PC-9 (cell line): ENCODE data around the gene DENND11. TPM values are rescaled to one million over a fixed set of nuclear protein-coding genes. Genes with fewer than 3 reads are reported as not detected.
A peak's percentile ranks its signal among the peaks of the same experiment; 100 is the strongest.

Experiments used
- BruUV-seq: library from RNA; stranded (reverse); fragments of 400-500 nt; replicated peaks from 2 replicates; lab custom pipeline; 2021; lab: Mats Ljungman, UMichigan
- CTCF ChIA-PET: fragments of 300-600 bp; sonication (Branson Sonifier 250); formaldehyde crosslinking; loops from one replicate; lab custom pipeline; 2022; ENCODE audit warnings: antibody characterized with exemption; lab: Charles Lee
- POLR2A ChIA-PET: fragments of 300-600 bp; sonication (Branson Sonifier 250); formaldehyde crosslinking; loops from one replicate; lab custom pipeline; 2022; ENCODE audit warnings: antibody characterized with exemption; ENCODE audit not compliant: unreplicated experiment; lab: Charles Lee
- DNase-seq, 2 experiments: peaks; one replicate each; pipeline versions ENCODE4 v3.0.0 to v3.0.0-alpha.2; 2015 to 2022; ENCODE audit warnings: mixed read lengths in 1 of 2
- H2AFZ ChIP-seq: fragments of 200-600 bp; sonication (generic); 2 replicates; pipeline ENCODE4 v1.8.1; 2017; ENCODE audit warnings: antibody characterized with exemption
- H3F3A ChIP-seq: fragments of 200-600 bp; sonication (generic); 2 replicates; pipeline ENCODE4 v1.8.1; 2017; ENCODE audit warnings: antibody characterized with exemption, mild to moderate bottlenecking, low read depth; ENCODE audit not compliant: insufficient read depth
- H3K27ac ChIP-seq: fragments of 200-600 bp; sonication (generic); 2 replicates; pipeline ENCODE4 v1.6.1; 2016; ENCODE audit warnings: mixed run types
- H3K27me3 ChIP-seq: fragments of 200-600 bp; sonication (generic); 2 replicates; pipeline ENCODE4 v1.6.1; 2016; ENCODE audit warnings: low read depth, mixed run types; ENCODE audit not compliant: insufficient read depth
- H3K36me3 ChIP-seq: fragments of 200-600 bp; sonication (generic); 2 replicates; pipeline ENCODE4 v1.6.1; 2016; ENCODE audit warnings: low read depth, mixed run types
- H3K4me1 ChIP-seq: fragments of 200-600 bp; sonication (generic); replicated peaks from 2 replicates; pipeline ENCODE4 v1.6.1; 2016; ENCODE audit warnings: mixed run types; ENCODE audit not compliant: insufficient read depth
- H3K4me2 ChIP-seq: fragments of 200-600 bp; sonication (generic); 2 replicates; pipeline ENCODE4 v1.6.1; 2017; ENCODE audit warnings: mixed run types
- H3K4me3 ChIP-seq: fragments of 200-600 bp; sonication (generic); 2 replicates; pipeline ENCODE4 v1.6.1; 2016; ENCODE audit warnings: mixed run types
- H3K79me2 ChIP-seq: fragments of 200-600 bp; sonication (generic); 2 replicates; pipeline ENCODE4 v1.6.1; 2017; ENCODE audit warnings: low read depth, mixed run types
- H3K9me2 ChIP-seq: fragments of 200-600 bp; sonication (generic); 2 replicates; pipeline ENCODE4 v1.8.1; 2017; ENCODE audit warnings: mild to moderate bottlenecking; ENCODE audit not compliant: insufficient read depth
- H3K9me3 ChIP-seq: fragments of 200-600 bp; sonication (generic); 2 replicates; pipeline ENCODE4 v1.8.1; 2016; ENCODE audit warnings: low read depth; ENCODE audit not compliant: insufficient read depth
- H4K20me1 ChIP-seq: fragments of 200-600 bp; sonication (generic); 2 replicates; pipeline ENCODE4 v1.8.1; 2017; ENCODE audit not compliant: insufficient read depth
- CTCF ChIP-seq: fragments of 200-600 bp; sonication (generic); conservative IDR thresholded peaks from 2 replicates; pipeline ENCODE4 v1.6.1; 2017; ENCODE audit warnings: mixed run types, antibody characterized with exemption, mild to moderate bottlenecking, moderate library complexity
- EZH2 ChIP-seq: fragments of 200-600 bp; sonication (generic); IDR thresholded peaks from 2 replicates; pipeline ENCODE4 v1.8.0; 2017; ENCODE audit warnings: antibody characterized with exemption, low read depth
- intact Hi-C: fragments of 100-400 bp; cut with micrococcal nuclease; formaldehyde crosslinking; loops from one replicate; pipeline ENCODE4 v1.10.0; 2022; ENCODE audit not compliant: unreplicated experiment
- total RNA-seq: library from RNA; stranded (reverse); gene quantifications from 2 replicates; pipeline ENCODE4 v1.2.3, GENCODE V29; 2021

The DENND11 gene
- total RNA-seq, 1 experiment from 2014 or later = 49.4 TPM

GRCh38 chr7:141742229-141742628, 40.3 kb upstream of the DENND11 start:
- Histone ChIP-seq H3K4me1 (peaks cover 20% of the 10 kb centered on the region), H3K27ac (no peak overlapping the region), H2AFZ (no peak overlapping the region), H3F3A (peaks cover 10% of the 10 kb centered on the region), H3K9me3 (no peaks in the 10 kb centered on the region), H3K4me2 (no peak overlapping the region), H4K20me1 (peaks cover 10% of the 10 kb centered on the region), H3K4me3 (no peak overlapping the region), H3K9me2 (no peaks in the 10 kb centered on the region), H3K36me3 (peaks cover 65% of the 10 kb centered on the region), H3K79me2 (peaks cover 31% of the 10 kb centered on the region), H3K27me3 (no peaks in the 10 kb centered on the region)
- intact Hi-C loops = no loop called here
- no TSS peak for BruUV-seq
- CTCF ChIA-PET = interaction anchor here (0.8 kb wide), 1 partner anchor 79 kb away, joined by 3 read pairs; no protein-coding TSS in a partner anchor
- DNase-seq = no peak
- POLR2A ChIA-PET = no interaction called here
- no peak for TF ChIP-seq CTCF
- no peak for TF ChIP-seq EZH2

- no peaks in the 10 kb centered on the region for H3K27me3 ChIP-seq
- H3K79me2 ChIP-seq = peaks cover 31% of the 10 kb centered on the region
- CTCF ChIA-PET = interaction anchor here (1.8 kb wide), 1 partner anchor 89 kb away, joined by 9 read pairs; no protein-coding TSS in a partner anchor
- H3K4me2 ChIP-seq = peak overlapping the region; percentile 97
- no peaks in the 10 kb centered on the region for H3K9me2 ChIP-seq
- H2AFZ ChIP-seq = no peak overlapping the region
- peaks cover 3% of the 10 kb centered on the region; the same call in 1 of the 2 replicates for H3F3A ChIP-seq
- TF ChIP-seq EZH2 (no peak), CTCF (no peak)
- 0 out of 2 replicates have a peak, but pooled peaks cover 5% of the 10 kb centered on the region for H4K20me1 ChIP-seq
- peaks cover 27% of the 10 kb centered on the region for H3K4me1 ChIP-seq
- POLR2A ChIA-PET = no interaction called here
- DNase-seq = no peak
- peak overlapping the region; percentile 100 for H3K4me3 ChIP-seq
- BruUV-seq = no TSS peak
- no peaks in the 10 kb centered on the region for H3K9me3 ChIP-seq
- H3K27ac ChIP-seq = peak overlapping the region; percentile 73; the same call in 1 of the 2 replicates
- peaks cover 36% of the 10 kb centered on the region for H3K36me3 ChIP-seq
- intact Hi-C loops = loop anchor here (2.0 kb wide), 1 partner anchor 76 kb away; no protein-coding TSS in a partner anchor
These were observed 37.3 kb upstream of the DENND11 start for GRCh38 chr7:141739250-141739649.

- Histone ChIP-seq H3K9me2 (no peaks in the 10 kb centered on the region), H2AFZ (peak overlapping the region; percentile 86), H3K4me3 (peak overlapping the region; percentile 100), H3K79me2 (peaks cover 31% of the 10 kb centered on the region), H3K36me3 (peaks cover 30% of the 10 kb centered on the region), H4K20me1 (0 out of 2 replicates have a peak, but pooled peaks cover 5% of the 10 kb centered on the region), H3K27me3 (no peaks in the 10 kb centered on the region), H3F3A (peaks cover 3% of the 10 kb centered on the region; the same call in 1 of the 2 replicates), H3K4me2 (peak overlapping the region; percentile 97), H3K9me3 (no peaks in the 10 kb centered on the region), H3K27ac (peak overlapping the region; percentile 73), H3K4me1 (peaks cover 27% of the 10 kb centered on the region)
- TSS peak; percentile 66 for BruUV-seq
- TF ChIP-seq CTCF (no peak; the same call in 1 of the 2 replicates), EZH2 (no peak)
- DNase-seq = no peak
- POLR2A ChIA-PET = interaction anchor here (0.6 to 1.3 kb wide), 3 partner anchors 75 to 1573 kb away, joined by 6 to 8 read pairs (median 7); no protein-coding TSS in a partner anchor
- intact Hi-C loops = loop anchor here (1.0 to 2.0 kb wide), 6 partner anchors 36 to 723 kb away; partner anchors contain the start of genes AGK and DENND11
- CTCF ChIA-PET = interaction anchor here (1.8 kb wide), 1 partner anchor 89 kb away, joined by 9 read pairs; no protein-coding TSS in a partner anchor
These were observed 36.6 kb upstream of the DENND11 start for GRCh38 chr7:141738592-141739013.
